K562 (cell line): ENCODE measurements around the gene CD68. TPM values are rescaled to one million over a fixed set of nuclear protein-coding genes. Genes with fewer than 3 reads are reported as not detected.

Experiments used
- BCLAF1 ChIP-seq, 2 experiments: fragments of 450-650 bp in 1 of 2; IDR thresholded peaks; 2 replicates each; pipeline ENCODE4 v1.6.1; 2011 to 2017; ENCODE audit warnings: low read depth in 2 of 2, antibody characterized with exemption in 1 of 2, borderline replicate concordance in 1 of 2, low read length in 1 of 2, mild to moderate bottlenecking in 1 of 2, mixed read lengths in 1 of 2; ENCODE audit not compliant: control insufficient read depth in 1 of 2
- CBFA2T3 ChIP-seq: fragments of 450-650 bp; IDR thresholded peaks from 2 replicates; pipeline ENCODE4 v1.6.1; 2017
- CREB3 ChIP-seq: fragments of 450-650 bp; conservative IDR thresholded peaks from 2 replicates; pipeline ENCODE4 v1.6.1; 2016; ENCODE audit warnings: missing genetic modification characterization, low read depth, mild to moderate bottlenecking, missing compliant biosample characterization, moderate library complexity
- GTF3C2 ChIP-seq: IDR thresholded peaks from 3 replicates; pipeline ENCODE4 v1.6.1; 2011; ENCODE audit warnings: borderline replicate concordance, mild to moderate bottlenecking, moderate library complexity; ENCODE audit not compliant: insufficient read length; ENCODE audit errors: extremely low read depth
- HDAC1 ChIP-seq, 2 experiments: fragments of 450-650 bp; IDR thresholded peaks; 2 replicates each; pipeline ENCODE4 v1.6.1; 2016 to 2017; ENCODE audit warnings: inconsistent platforms in 1 of 2, mild to moderate bottlenecking in 1 of 2, moderate library complexity in 1 of 2
- HDAC3 ChIP-seq: fragments of 450-650 bp; IDR thresholded peaks from 2 replicates; pipeline ENCODE4 v1.6.1; 2018; ENCODE audit warnings: borderline replicate concordance, mild to moderate bottlenecking, moderate library complexity; ENCODE audit not compliant: partially characterized antibody
- KLF13 ChIP-seq: fragments of 450-650 bp; IDR thresholded peaks from 2 replicates; pipeline ENCODE4 v1.6.1; 2016; ENCODE audit warnings: missing genetic modification characterization, low read depth, mild to moderate bottlenecking, missing compliant biosample characterization, moderate library complexity, borderline replicate concordance
- L3MBTL2 ChIP-seq: fragments of 450-650 bp; IDR thresholded peaks from 2 replicates; pipeline ENCODE4 v1.6.1; 2016; ENCODE audit warnings: mild to moderate bottlenecking, moderate library complexity
- LARP7 ChIP-seq: fragments of 450-650 bp; IDR thresholded peaks from 2 replicates; pipeline ENCODE4 v1.6.1; 2016
- NR2C1 ChIP-seq, 2 experiments: fragments of 450-650 bp; IDR thresholded peaks; 2 replicates each; pipeline ENCODE4 v1.6.1; 2017; ENCODE audit warnings: mild to moderate bottlenecking in 2 of 2, antibody characterized with exemption in 1 of 2, inconsistent platforms in 1 of 2, missing compliant biosample characterization in 1 of 2, missing genetic modification characterization in 1 of 2
- NR4A1 ChIP-seq, 2 experiments: fragments of 250-450 bp in 1 of 2; fragments of 450-650 bp in 1 of 2; sonication (Bioruptor Pico) in 1 of 2; IDR thresholded peaks; 2 replicates each; pipeline versions ENCODE4 v1.4.0 to v1.6.1; 2016 to 2020; ENCODE audit warnings: mild to moderate bottlenecking in 2 of 2, missing compliant biosample characterization in 1 of 2, missing genetic modification characterization in 1 of 2, moderate library complexity in 1 of 2
- RBM34 ChIP-seq: fragments of 200-400 bp; formaldehyde crosslinking; IDR thresholded peaks from 2 replicates; pipeline ENCODE4 v1.6.1; 2018; ENCODE audit warnings: low read length, borderline replicate concordance; ENCODE audit not compliant: insufficient read depth
- SAFB2 ChIP-seq: fragments of 200-400 bp; formaldehyde crosslinking; IDR thresholded peaks from 2 replicates; pipeline ENCODE4 v1.6.1; 2018; ENCODE audit warnings: borderline replicate concordance, low read length, low read depth, moderate library complexity; ENCODE audit not compliant: severe bottlenecking
- SOX6 ChIP-seq: fragments of 450-650 bp; IDR thresholded peaks from 2 replicates; pipeline ENCODE4 v1.6.1; 2014; ENCODE audit warnings: mild to moderate bottlenecking
- TCFL5 ChIP-seq: fragments of 250-450 bp; sonication (Bioruptor Pico); conservative IDR thresholded peaks from 2 replicates; pipeline ENCODE4 v1.6.1; 2021; ENCODE audit warnings: mild to moderate bottlenecking, moderate library complexity, matching md5 sums
- THRA ChIP-seq: fragments of 450-650 bp; IDR thresholded peaks from 2 replicates; pipeline ENCODE4 v1.6.1; 2017; ENCODE audit warnings: mild to moderate bottlenecking, moderate library complexity
- ZFP30 ChIP-seq: fragments of 250-450 bp; sonication (Bioruptor Pico); IDR thresholded peaks from 2 replicates; pipeline ENCODE4 v1.8.0; 2022; ENCODE audit warnings: moderate library complexity, mild to moderate bottlenecking, inconsistent platforms, borderline replicate concordance
- ZNF354B ChIP-seq: fragments of 250-450 bp; sonication (Bioruptor Pico); IDR thresholded peaks from 2 replicates; pipeline ENCODE4 v1.4.0; 2020
- polyA plus RNA-seq, 8 experiments: library from polyadenylated mRNA; depleted of rRNA in 4 of 8; stranded (reverse) in 5 of 8; unstranded in 3 of 8; fragments of >200 nt; fragmentation: Nextera tagmentation in 2 of 8; fragmentation: Illumina TruSeq in 1 of 8; extraction: Ambion mirVana in 2 of 8; extraction: Trizol in 1 of 8; gene quantifications; 2 replicates each; pipeline versions ENCODE4 v1.2.1 to v1.2.3, GENCODE V29; 2011 to 2014; ENCODE audit warnings: inconsistent platforms in 1 of 8, missing spikeins in 1 of 8
- total RNA-seq, 7 experiments: library from RNA; depleted of rRNA in 6 of 7; stranded (reverse); fragments of >200 nt in 6 of 7; fragmentation: Illumina TruSeq in 2 of 7; extraction: Trizol in 2 of 7; gene quantifications; 2 replicates each; pipeline versions ENCODE4 v1.2.1 to v1.2.3, GENCODE V29; 2011 to 2021; ENCODE audit warnings: low replicate concordance in 1 of 7

Gene CD68
- total and polyA plus RNA-seq, 9 of the 15 experiments (the other 6 are each of a cell fraction or from before 2014, with no cell fraction given), result 28.2 to 89.8 (median 37.7) TPM

GRCh38 chr17:7614425-7615264, 35.2 kb downstream of the CD68 start, which contains the start of gene FXR2 (continued):
- TF ChIP-seq RBM34 (no peak), ZFP30 (CRISPR knock-in tag) (no peak), BCLAF1 (IDR thresholded peaks at IDR 0.05; ENCODE audit: borderline replicate concordance in 1 of 2, control insufficient read depth in 1 of 2, low read depth in 2 of 2, low read length in 1 of 2) (no peak), THRA (no peak), HDAC3 (no peak), SAFB2 (no peak), HDAC1 (IDR thresholded peaks at IDR 0.05) (no peak), NR2C1 (IDR thresholded peaks at IDR 0.05) (no peak), NR2C1 (tag; IDR thresholded peaks at IDR 0.05) (no peak), SOX6 (no peak), CBFA2T3 (no peak), ZNF354B (no peak), NR4A1 (CRISPR knock-in tag; IDR thresholded peaks at IDR 0.05) (no peak), NR4A1 (tag; IDR thresholded peaks at IDR 0.05) (no peak), CREB3 (tag) (no peak), TCFL5 (no peak), GTF3C2 (no peak), KLF13 (tag) (no peak), LARP7 (no peak), L3MBTL2 (no peak)
